22Rv1 (cell line): ENCODE data around the gene CCDC110.

Experiments
- CTCF ChIP-seq: fragments of 450-650 bp; IDR thresholded peaks from 2 replicates; pipeline ENCODE4 v1.5.1; 2017; ENCODE audit warnings: mild to moderate bottlenecking
- ZFX ChIP-seq: fragments of 450-650 bp; IDR thresholded peaks from 2 replicates; pipeline ENCODE4 v1.6.1; 2017; ENCODE audit warnings: antibody characterized with exemption, borderline replicate concordance

GRCh38 chr4:185465707-185466106 is 5.8 kb downstream of the CCDC110 start:
- TF ChIP-seq CTCF, result no peak
- TF ChIP-seq ZFX, result no peak
